GM19193 (cell line): ENCODE data around the gene KIF26B.

ENCODE experiments used
- POLR2A ChIP-seq: IDR thresholded peaks from 4 replicates; pipeline ENCODE4 v1.6.1; 2011; ENCODE audit not compliant: insufficient read depth, insufficient read length; ENCODE audit errors: extremely low read depth

KIF26B gene

DNA sequence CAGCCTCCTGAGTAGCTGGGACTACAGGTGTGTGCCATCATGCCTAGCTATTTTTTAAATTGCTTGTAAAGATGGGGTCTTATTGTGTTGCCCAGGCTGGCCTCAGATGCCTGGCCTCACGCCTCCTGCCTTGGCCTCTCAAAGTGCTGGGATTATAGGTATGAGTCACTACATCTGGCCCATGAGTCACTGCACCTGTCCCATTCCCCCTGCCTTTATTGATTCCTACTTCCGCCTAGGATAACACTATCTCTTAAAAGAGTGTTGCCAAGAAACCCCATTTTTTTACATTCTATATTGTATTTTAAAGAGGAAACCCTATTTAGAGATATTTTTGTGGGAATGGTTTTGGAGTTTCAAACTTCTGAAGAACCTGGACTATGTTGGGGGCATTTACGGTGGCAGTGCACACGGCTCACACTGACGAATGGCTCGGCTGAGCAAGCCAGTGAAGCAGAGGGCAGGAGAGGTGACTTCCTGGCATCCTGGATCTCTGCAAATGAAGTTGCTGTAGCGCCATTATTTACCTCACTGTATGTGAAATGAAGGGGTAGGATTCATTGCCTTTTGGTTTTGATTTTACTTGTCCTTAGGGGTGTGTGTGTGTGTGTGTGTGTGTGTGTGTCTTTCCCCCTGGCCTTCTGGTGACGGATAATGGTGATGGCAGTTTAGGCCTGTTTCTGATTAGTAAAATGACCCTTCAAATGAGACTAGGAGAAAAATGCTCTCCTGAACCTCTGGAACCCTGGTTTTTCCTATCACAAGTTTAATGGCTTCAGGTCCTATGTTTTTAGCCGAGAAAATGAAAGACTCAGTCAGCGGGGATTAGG lies 22.5 kb downstream of the KIF26B start:
- TF ChIP-seq POLR2A = no peak

DNA sequence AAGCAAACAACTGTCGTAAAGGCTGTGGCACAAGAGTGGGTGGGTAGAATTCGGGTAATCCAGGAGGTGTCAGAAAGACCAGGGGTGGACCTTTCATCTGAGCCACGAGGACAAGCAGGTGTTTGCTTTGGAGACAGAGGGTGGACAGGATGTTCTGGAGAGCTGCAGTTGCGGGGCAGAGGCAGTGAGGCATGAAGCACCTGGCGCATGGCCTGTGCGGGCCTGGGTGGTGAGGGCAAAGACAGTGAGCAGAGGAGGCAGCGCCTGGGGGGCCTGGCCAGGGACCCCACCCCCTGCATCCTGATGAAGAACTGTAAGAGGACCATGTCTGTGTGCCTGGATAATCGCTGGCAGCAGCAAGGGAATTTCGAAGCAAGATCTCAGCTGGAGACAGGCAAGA lies 24.9 kb downstream of the KIF26B start:
- no peak for TF ChIP-seq POLR2A

DNA sequence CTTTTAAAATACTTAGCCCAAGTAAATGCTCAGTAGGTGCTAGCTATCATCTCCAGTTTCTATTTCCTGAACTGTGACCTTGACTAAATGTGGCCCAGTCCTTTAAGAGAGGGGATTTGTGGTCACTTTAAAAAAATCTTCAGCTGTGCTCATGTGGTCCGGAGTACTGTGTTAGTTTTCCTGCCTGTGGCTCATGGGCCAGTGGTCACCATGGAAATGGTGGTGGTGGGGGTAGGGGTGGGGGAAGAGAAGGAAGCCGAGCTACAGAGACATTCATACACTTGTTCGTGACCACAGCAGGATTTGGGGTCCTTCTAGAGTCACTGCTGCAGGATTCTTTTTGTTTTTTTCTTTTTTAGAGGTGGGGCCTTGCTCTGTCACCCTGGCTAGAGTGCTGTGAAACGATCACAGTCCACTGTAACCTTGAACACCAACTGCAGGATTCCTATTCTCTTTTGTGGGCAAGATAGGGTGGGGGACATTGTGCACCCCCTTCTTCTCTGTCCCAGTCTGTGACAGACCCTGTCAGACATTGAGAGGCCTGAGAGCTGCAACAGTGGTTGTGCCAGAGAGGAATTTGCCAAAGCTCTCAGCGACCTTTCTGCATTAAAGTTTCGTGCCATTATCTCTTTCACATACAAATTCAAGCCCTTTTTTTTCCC lies 25.8 kb downstream of the KIF26B start:
- no peak for TF ChIP-seq POLR2A

DNA sequence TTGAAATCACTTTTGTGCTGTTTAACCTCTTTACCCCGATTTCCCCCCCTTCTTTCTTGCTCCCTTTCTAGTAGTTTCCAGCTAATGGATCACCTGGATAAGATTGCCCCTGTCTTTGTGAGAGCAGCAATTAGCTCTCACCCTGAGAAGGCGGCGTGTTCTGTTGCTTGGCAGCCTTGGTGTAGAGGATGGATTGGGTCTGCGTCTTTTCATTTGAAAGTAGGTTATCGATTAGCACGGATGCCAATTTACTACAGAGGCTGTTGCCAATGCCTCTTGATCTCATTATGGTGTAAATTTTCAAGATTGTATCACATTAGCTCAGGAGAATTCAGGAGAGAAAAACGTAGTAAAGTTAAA lies 26.4 kb downstream of the KIF26B start:
- TF ChIP-seq POLR2A = no peak

DNA sequence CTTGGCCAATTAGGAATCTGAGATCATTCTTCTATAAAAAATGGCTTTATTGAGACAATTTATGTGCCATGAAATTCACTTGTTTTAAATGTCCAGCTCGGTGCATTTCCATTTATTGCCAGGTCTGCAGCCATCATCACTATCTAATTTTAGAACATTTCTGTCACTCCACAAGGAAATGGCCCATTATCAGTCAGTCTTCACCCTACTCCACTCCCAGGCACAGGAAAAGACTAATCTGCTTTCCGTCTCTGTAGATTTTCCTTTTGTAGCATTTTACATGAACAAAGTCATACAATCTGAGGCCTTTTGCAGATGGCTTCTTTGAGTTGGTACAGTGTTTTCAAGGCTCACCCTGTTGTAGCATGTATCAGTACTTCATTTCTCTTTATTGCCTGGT lies 27.2 kb downstream of the KIF26B start:
- TF ChIP-seq POLR2A = no peak

DNA sequence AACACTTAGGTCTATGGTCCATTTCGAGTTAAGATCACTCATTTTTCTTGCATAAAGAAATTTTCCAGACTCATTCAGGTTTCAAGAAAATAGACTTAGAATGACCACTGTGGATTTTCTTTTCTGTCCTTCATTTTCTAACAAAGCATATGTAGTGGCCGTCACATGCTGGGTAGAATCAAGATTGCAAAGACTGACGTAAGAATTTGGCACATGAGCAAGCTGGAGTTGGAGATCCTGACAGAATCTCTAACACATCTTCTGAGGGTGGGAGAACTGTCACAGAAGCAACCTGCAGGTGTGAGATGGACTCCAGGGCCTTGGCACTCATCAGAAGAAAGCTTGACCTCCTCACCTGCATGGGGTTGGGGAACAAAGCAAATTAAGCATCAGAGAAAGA lies 28.6 kb downstream of the KIF26B start:
- no peak for TF ChIP-seq POLR2A

DNA sequence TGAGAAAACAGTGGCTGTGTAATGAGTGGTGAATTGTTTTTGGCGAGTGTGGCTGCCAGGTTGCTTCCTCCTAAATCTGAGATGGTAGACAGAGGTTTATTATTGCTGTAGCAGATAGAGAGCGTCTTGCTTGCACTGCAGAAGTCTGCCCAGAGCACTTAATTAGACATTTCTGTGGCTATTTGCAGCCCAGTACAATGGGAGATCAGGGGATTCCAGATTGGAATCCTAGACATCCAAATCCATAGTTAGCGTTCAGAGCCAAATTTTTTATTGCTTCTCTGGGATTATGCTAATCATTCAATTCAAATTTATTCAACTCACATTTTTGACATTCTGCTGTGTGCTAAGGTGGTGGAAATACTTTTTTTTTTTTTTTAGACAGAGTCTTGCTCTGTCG lies 30.0 kb downstream of the KIF26B start:
- no peak for TF ChIP-seq POLR2A

DNA sequence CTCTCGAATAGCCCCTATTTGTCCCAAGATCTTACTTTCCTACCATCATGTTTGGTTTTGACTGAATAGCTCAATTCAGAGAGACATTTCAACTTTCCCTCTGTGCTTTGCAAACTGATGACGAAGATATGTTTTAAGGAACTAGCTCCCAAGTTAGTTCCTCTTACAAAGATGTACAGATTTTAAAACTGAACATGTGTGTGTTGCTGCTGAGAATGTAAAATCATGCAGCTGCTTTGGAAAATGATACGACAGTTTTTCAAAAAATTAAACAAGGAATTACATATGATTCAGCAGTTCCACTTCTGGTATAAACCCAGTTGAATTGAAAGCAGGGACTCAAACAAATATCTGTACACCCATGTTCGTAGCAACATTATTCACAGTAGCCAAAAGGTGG lies 33.6 kb downstream of the KIF26B start:
- no peak for TF ChIP-seq POLR2A

DNA sequence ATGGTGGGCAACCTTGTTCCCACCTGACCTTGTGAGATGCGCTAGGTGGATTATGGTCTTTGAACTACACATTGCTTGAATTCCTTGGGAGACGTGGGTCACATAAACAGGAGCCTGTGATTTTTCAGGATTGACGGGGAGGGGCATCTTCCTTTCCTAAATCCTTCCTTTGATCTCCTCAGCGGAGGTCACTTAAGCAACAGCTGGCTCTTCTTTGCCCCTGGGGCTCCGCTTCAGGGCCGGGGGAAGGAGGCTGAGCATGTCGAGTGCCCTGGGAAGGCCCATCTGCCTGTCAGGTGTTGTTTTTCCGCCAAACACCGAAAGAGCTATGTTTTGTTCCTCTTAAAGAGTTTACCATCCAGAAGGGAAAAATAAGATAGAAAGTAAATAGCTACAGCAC lies 40.6 kb downstream of the KIF26B start:
- no peak for TF ChIP-seq POLR2A

DNA sequence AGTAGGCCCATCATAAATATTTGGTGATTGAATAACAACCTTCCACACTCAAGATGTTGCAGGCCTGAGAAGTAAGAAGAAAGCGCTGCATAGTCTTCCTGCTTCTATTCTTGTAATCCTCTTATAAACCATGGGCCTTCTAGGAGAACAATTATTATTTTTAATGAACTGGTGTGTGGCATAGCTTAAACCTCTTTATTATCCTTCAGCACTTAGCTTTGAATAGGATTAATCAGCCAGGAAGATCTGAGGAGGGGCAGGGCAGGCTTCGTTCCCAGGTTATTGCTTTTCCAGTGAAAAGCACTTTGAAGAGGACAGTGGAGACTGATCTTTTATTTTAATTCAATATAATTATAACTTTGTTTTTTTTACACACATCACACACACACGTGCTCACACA lies 42.3 kb downstream of the KIF26B start:
- no peak for TF ChIP-seq POLR2A

DNA sequence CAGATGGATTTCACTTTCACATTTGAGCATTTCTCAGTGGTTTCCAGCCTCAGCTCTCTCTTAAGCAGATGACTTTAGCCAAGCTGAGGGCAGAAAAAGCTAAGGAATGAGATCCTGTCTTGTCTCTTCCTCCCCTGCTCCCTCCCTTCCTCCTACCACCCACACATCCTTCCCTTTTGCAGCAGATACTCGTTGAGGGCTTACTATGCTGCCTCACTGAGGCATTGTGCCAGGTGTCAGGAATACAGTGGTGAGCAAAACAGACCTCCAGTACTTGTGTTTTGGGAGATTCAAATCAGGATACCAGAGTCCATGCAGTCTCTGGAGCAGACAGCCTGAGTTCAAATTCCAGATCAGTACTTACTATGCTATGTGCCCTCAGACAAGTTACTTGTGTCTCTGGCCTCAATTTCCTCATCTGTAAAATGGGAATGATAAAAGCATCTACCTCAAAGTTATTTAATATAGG lies 43.2 kb downstream of the KIF26B start:
- no peak for TF ChIP-seq POLR2A

DNA sequence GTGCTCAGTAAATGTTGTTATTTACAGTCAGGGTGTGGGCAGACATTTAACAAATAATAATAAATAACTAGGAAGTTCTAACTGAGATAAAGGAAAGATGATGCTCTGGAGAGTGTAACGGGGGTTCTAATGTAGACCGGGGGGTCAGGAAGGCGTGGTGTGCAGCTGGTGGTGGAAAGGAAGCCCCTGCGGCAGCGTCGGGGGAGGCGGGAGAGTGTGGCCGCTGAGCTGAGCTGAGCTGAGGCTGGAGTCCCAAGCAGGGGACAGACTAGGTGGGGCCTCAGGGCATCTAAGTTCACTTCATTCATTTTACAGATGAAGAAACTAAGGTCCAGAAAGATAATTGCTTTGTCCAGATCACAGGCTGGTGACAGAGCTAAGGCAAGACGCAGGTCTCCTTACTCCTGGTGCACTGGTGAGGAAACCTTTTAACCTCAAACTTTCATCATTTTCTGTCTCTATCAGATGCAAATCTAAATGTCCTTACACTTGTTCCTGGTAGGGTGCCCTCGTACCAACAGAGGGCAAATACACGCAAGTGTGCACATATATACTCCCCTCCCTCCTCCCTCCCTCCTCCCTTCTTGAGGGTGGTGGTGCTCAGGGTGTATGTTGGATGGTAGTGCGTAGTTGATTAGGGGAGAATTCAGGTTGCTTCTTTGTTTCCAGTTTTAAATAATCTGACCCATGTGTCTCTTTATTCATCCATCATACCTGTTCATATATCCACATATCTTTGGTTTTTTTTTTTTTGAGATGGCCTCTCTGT lies 44.1 kb downstream of the KIF26B start:
- no peak for TF ChIP-seq POLR2A

DNA sequence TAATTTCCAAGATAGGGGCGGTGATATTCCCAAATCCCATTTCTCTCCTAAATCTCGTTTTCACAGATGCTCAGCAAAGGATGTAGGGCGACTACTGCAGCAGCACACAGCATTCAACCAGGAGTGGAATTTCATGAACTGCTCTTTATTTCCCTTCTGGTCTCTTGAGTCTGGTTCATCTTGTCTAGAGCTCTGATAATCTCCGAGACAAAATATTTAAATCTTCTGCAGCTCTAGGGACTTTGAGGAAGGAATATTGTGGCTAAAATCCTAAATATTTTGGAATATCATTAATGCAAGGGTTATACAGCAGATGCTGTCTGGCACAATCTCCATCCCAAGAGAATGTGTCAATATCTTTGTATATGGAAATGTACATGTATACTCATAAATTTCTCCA lies 45.4 kb downstream of the KIF26B start:
- no peak for TF ChIP-seq POLR2A

DNA sequence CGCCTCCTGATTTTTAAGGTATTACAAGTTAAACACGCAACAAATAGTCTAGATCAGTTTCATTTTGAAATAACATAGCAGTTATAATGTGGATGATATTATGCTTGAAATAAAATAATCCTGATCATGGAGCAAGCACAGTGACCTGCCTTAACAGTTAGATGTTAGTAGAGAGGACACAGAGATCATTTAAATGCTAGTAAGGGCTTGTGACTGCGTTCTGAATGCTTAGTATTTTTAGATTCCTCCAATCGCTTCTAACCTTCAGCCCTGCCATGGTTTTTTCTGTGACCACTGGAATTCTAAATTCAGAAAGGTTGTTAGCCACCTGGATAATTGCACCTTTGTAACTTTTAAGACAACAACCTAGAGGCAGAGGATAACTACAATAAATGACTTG lies 46.4 kb downstream of the KIF26B start:
- TF ChIP-seq POLR2A = no peak

DNA sequence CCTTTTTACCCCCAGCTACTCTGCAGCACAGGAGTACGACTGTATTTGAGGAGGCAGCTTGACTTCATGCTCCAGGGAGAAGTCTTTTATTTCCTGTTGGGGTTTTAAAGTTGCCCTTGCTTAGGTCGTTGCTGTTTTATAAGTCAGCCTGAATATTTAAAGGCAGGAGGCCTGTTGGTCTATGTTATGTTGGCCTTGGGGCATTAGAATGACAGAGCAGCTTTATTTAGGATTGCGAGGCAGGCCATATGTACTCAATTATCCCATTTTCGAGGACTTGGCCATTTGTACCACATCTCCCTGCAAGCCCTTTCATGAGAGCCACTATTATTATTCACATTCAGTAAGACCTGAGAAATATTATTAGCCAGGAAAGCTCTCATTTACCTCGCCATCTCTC lies 47.0 kb downstream of the KIF26B start:
- TF ChIP-seq POLR2A = no peak
